DMS153 treated with DMSO at 0.1 percent for 48 hours (cell line): Measurements from ENCODE around the gene SNRNP70.

Experiments
- DNase-seq: peaks from one replicate; lab custom pipeline; 2025; ENCODE audit not compliant: unreplicated experiment; lab: John Stamatoyannopoulos, UW

SNRNP70 gene

DNA sequence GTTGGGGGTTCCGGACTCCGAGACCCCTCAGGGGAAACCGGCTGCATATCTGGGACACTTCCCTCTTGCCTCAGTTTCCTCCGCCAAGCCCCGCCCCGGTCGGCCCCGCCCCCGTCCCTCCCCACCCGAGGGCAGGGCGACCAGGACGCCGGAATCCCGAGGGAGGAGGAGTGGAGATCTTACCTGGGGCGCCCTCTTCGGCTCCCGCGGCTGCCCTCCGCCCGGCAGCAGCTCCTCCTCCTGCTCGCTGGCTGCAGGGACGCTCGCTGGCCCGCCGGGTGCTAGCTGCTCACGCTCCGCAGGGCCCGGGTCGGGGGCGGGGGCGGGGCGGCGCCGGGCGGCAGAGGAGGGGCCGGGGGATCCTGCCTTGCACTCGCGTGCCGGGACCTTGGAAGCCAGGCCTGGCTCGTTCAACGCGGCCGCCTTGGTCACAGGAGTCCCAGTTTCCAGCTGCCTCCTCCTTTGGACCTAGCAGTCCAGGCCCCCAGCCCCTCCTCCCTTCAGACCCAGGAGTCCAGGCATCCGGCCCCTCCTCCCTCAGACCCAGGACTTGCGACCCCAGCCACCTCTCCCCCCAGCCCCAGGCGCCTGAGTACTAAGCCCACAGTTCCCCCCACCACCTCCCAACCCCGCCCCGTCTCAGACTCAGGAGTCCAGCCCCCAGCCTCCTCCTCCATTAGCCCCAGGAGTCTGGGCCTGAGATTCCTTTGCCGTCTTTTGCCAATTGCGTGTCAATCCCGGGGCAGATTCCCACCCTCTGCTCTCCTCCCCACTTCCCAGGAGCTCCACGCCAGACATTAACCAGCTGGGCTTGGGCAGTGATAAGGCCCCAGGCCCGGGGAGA is 20.3 kb upstream of the SNRNP70 start, which contains the start of gene NTF4:
Gene NTF4, minus strand, starts transcription at position 51 of the 844 bp plus-strand sequence. CDS start 2,821 bp downstream, outside the sequence.
- DNase-seq = no peak

DNA sequence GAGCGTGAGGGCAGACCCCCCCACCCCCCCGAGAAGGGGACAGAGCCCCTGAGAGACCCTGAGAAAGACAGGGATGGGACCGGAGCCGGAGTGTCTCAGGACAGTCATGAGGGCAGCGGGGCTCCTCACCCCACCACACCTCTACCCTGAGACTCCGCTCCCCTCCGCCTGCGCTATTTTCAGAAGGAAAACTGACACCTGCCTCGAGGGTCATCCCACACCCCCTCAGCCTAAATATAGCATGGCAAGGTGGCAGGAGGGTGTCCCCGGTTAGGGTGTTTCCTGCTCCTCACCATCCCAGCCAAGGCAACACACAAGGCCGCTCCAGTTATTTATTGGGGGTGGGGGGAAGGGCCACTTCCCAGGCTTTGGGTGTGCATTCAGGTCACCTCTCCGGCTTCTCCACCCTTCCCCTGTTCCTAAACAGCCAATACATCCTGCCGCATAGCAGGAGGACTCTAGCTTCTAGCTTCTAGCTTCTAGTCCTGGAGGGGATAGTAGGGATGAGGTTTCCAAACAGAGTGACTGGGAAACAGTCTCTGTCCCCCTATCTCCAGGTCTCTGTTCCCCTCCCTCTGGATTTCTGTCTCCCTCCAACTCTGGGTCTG is 19.2 kb upstream of the SNRNP70 start:
- no peak for DNase-seq

- DNase-seq = no peak
Measured at GRCh38 chr19:49067554-49067953, 17.7 kb upstream of the SNRNP70 start.

DNA sequence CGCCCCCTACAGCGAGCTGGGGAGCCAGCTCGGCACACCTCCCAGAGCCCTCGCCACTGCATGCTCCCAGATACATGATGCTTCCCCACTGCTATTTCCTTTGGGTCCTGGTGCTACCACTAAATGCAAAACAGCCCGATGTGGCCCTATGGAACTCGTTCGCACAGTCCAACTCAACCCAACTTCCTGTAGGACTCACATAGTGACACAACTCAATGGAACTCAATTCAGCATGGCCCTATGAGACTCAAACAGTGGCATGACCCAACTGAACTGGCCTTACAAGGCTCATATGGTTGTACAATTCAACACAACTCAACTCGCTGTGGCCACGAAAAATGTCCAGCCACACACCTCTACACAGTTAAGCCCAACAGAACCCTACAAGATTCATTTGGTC is 16.2 kb upstream of the SNRNP70 start:
- DNase-seq = no peak

DNA sequence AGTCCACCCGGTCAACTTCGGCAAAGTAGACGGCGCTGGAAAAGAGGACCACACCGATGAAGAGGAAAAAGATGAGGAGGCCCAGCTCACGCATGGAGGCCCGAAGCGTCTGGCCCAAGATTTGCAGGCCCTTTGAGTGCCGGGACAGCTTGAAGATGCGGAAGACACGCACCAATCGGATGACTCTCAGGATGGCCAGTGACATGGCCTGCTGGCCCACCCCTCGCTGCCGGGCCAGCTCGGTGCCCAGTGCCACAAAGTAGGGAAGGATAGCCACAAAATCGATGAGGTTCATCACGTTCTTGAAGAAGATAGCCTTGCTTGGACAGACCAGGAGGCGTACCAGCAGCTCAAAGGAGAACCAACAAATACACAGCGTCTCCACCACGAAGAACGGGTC is 14.8 kb upstream of the SNRNP70 start:
- no peak for DNase-seq

- DNase-seq = no peak
Measured at GRCh38 chr19:49071860-49072547, 13.2 kb upstream of the SNRNP70 start.

DNA sequence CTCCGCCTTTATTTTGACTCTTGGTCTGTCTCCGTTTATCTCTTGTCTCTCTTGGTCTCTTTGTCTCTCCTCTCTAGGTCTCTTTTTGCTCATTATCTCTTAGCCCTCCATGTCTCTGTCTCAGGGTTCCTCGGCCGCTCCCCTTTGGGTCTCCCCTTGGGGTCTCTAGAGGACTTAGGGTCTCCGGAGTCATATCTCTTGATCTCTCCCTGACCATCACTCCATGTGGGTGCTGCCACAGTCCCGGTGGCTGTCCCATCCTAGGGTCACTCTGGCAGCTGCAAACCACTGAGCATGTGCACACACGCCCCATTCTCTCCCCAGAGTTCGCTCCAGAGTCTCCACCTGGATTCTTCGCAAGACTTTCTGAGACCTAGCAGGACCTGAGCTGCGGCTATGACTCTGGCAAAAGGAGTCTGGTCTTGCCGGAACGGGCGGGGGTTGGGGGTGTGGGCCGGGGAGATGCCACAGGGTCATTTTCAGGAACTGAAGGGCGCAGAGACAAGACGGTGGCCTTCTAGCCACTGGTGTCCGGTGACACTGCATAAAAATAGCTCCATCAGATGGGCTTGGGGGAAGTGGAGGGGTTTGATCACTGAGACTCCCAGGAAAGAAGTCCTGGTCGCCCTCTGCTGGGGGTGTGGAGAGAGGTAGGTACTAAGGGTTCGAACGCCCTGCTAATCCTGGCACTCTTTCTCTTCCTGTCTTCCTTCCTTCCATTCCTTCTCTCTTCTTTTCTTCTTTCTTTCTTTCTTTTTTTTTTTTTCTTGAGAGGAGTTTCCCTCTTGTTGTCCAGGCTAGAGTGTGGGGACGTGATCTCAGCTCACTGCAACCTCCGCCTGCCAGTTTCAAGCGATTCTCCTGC is 11.5 kb upstream of the SNRNP70 start:
- no peak for DNase-seq

DNA sequence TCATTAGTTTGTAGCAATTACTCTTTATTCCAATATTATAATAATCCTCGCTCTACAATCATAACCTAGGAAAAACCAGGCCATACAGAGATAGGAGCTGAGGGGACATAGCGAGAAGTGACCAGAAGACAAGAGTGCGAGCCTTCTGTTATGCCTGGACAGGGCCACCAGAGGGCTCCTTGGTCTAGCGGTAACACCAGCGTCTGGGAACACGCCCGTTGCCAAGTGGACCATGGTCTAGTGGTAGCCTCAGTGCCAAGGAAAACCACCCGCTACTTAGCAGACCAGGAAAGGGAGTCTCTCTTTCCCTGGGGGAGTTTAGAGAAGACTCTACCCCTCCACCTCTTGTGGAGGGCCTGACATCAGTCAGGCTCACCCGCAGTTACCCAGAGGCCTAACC is 10.4 kb upstream of the SNRNP70 start:
- DNase-seq = peak; percentile 14

- no peak for DNase-seq
Measured at GRCh38 chr19:49080392-49080791, 4.9 kb upstream of the SNRNP70 start.

DNA sequence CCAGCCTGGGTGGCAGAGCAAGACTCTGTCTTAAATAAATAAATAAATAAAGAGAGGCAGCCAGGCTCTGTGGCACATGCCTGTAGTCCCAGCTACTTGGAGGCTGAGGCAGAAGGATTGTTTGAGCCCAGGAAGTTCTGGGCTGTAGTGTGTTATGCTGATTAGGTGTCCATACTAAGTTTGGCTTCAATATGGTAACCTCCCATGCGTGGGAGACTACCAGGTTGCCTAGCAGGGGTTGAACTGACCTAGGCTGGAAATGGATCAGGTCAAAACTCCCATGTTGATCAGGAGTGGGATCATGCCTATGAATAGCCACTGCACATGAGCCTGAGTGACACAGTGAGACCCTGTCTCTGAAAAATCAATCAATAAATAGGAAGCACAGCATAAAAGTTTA is 4.0 kb upstream of the SNRNP70 start:
- DNase-seq = no peak

GRCh38 chr19:49084206-49085019 is 838 bp upstream of the SNRNP70 start:
- no peak for DNase-seq

GRCh38 chr19:49085868-49086232 is 599 bp downstream of the SNRNP70 start:
- no peak for DNase-seq

DNA sequence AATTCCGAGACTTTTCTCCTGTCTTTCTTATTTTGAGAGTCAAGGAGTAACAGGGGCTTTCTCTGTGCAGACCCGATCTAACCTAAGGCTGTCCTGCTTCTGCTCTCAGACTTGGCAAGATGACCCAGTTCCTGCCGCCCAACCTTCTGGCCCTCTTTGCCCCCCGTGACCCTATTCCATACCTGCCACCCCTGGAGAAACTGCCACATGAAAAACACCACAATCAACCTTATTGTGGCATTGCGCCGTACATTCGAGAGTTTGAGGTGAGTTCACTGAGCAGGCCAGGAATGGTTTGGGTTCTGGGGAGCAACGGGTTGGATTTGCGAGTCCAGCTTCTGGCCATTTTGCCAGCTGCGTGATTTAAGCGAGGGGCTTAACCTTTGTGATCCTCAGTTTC is 1.0 kb downstream of the SNRNP70 start:
- no peak for DNase-seq

- no peak for DNase-seq
Measured at GRCh38 chr19:49091391-49092038, 6.3 kb downstream of the SNRNP70 start.

DNA sequence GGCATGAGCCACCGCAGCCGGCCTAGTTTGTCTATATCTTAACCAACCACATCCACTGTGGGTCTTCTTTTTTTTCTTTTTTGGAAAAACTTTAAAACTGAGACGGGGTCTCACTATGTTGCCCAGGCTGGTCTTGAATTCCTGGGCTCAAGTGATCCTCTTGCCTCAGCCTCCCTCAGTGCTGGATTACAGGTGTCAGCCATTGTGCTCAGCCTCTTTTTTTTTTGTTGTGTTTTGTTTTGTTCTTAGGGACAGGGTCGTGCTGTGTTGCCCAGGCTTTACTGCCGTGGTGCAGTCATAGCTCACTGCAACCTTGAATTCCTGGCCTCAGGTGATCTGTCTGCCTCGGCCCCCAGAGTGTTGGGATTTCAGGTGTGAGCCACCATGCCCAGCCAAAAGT is 7.4 kb downstream of the SNRNP70 start:
- DNase-seq = no peak

DNA sequence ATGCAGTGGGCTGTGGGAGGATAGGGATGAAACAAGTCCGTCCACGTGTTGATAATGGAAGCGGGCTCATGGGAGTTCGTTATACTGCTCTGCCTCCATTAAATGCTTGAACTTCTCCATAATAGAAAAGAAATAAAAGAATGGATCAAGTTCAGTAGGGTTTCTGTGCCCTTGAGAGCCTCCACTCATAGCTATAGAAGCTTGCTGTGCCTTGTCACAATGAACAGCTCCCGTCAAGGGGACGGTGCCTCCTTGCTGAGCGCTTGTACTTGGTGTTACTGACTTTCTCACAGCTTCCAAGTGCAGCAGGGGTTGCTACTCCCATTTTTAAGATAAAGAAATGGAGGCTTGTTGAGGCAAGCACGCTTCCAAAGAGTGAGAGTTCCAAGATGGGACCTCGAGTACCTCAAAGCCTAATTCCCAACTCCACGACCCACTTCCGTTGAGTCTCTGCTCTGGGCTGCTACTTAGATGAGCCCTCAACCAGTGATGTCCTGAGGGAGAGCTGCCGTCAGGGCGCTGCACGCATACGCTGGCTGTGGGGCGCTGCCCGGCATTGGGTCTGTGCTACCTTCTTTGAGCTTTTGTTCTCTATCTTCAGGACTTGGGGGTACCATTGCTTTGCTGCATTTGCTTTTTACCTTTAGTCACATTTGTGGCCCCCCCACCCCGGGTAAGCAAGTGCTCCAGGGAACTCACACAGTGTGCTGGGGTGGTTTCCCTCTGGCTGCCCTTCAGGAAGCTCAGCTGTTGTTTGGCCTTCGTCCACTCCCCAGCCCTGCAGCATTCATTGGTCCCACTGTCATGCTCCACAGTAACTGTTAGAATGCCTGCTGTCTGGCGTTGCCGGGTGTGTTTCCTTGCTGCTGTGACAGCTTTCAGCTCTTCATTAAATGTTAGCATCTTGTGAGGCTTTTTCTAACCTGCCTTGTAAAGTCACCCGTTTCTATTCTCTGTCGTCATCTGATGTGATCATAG is 9.5 kb downstream of the SNRNP70 start:
- DNase-seq = no peak

DNA sequence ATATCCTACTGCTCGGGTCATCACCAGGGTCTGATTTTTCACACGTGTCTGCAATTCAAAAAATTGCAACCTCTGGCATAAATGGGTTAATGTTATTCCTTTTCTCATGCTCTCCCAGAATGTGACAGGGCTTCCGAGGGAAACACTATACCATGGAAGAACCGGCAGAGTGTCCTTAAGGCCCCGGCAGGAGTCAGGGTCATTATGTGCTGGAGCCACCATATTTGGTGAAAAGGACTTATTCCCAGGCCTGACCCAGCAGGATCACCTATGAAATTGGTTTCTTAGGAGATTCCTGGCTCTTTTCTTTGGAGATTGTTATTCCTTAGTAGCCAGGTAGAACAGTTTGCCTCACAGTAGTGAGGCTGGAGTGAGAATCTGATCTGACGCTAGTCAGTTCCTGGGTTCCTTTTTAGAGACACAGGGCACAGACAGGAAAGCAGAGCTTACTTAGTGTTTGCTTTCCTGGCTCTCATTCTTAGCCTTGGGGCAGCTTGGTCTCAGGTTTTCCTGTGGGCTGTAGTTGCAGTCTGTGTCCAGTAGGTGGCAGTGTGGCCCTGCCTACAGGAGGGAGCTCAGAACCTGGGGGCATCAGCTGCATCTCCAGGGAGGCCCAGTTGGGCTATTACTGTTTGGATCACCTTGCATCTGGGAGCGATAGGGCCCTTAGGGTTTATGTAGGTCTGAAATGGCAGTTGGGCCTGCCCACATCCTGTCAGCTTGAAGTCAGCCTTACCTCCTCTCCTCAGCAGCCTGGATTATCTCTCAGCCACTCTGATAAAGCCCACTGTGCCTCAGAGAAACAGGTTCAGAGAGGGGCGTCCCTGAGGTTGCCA is 12.4 kb downstream of the SNRNP70 start:
- DNase-seq = peak; percentile 64

DNA sequence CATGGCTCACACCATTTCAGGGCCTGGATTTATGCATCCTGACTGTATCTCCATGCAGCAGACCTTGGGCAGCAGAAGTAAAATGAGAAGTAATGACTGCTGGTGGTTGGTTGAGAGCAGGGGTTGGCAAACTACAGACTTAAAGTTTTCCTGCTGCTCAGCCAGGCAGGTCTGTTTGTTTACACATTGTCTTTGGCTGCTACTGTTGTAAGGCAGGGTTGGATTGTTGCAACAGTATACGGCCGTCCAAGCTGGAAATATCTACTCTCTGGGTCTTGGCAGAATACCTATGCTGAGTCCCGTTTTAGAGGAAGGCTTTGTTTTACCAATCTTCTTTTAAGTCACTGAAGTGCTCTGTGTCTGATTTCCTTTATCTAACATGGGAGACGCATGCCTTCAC is 13.5 kb downstream of the SNRNP70 start:
- no peak for DNase-seq
